Stromal cell of bone marrow (primary cell): ENCODE results near the gene CLGN.
"Not testable (repeated sequence)": the region's sequence is repeated elsewhere in the genome, so short reads cannot be mapped to it uniquely, and the experiment has no call there.

Source experiments
- DNase-seq: peaks from one replicate; pipeline ENCODE4 v3.0.0-alpha.2; 2012; ENCODE audit warnings: low read depth

CLGN gene

GRCh38 chr4:140427106-140427918 lies at the start of gene CLGN:
Gene CLGN (minus strand): TSS chr4:140427648. CDS start chr4:140413078, 14,570 bp downstream.
- peak; percentile 9 for DNase-seq

GRCh38 chr4:140472156-140472555 lies 44.7 kb upstream of the CLGN start:
- DNase-seq: no peak

- DNase-seq: no peak
Measured at GRCh38 chr4:140469791-140470733, 42.6 kb upstream of the CLGN start.

GRCh38 chr4:140466146-140466545 lies 38.7 kb upstream of the CLGN start:
- no peak for DNase-seq

GRCh38 chr4:140463614-140464013 lies 36.2 kb upstream of the CLGN start:
- no peak for DNase-seq

GRCh38 chr4:140463182-140463581 lies 35.7 kb upstream of the CLGN start:
- DNase-seq: no peak

- DNase-seq: no peak
Measured at GRCh38 chr4:140450352-140450751, 22.9 kb upstream of the CLGN start.

GRCh38 chr4:140448830-140449229 lies 21.4 kb upstream of the CLGN start:
- no peak for DNase-seq

GRCh38 chr4:140448162-140448561 lies 20.7 kb upstream of the CLGN start:
- no peak for DNase-seq

GRCh38 chr4:140444347-140444746 lies 16.9 kb upstream of the CLGN start:
- not testable (repeated sequence) for DNase-seq

GRCh38 chr4:140439644-140440142 lies 12.2 kb upstream of the CLGN start:
- DNase-seq: no peak

- DNase-seq: no peak
Measured at GRCh38 chr4:140427919-140428471, 547 bp upstream of the CLGN start.

GRCh38 chr4:140426610-140427105 lies 790 bp downstream of the CLGN start:
- no peak for DNase-seq

GRCh38 chr4:140423106-140423505 lies 4.3 kb downstream of the CLGN start:
- DNase-seq: peak; percentile 15

GRCh38 chr4:140413130-140413969 lies 14.1 kb downstream of the CLGN start:
- DNase-seq: not testable (repeated sequence)

GRCh38 chr4:140408974-140409373 lies 18.5 kb downstream of the CLGN start:
- DNase-seq: no peak

- no peak for DNase-seq
Measured at GRCh38 chr4:140406292-140406691, 21.2 kb downstream of the CLGN start.

- DNase-seq: no peak
Measured at GRCh38 chr4:140400111-140400510, 27.3 kb downstream of the CLGN start.

- DNase-seq: no peak
Measured at GRCh38 chr4:140395668-140396067, 31.8 kb downstream of the CLGN start.

- no peak for DNase-seq
Measured at GRCh38 chr4:140388015-140388414, 39.4 kb downstream of the CLGN start.

- DNase-seq: no peak
Measured at GRCh38 chr4:140382732-140383131, 44.7 kb downstream of the CLGN start.
